ENCODE data around the gene COL2A1. TPM values are rescaled to one million over a fixed set of nuclear protein-coding genes. Genes with fewer than 3 reads are reported as not detected.

COL2A1 gene
- total RNA-seq, 1 donor from 2014 or later: not detected

DNA sequence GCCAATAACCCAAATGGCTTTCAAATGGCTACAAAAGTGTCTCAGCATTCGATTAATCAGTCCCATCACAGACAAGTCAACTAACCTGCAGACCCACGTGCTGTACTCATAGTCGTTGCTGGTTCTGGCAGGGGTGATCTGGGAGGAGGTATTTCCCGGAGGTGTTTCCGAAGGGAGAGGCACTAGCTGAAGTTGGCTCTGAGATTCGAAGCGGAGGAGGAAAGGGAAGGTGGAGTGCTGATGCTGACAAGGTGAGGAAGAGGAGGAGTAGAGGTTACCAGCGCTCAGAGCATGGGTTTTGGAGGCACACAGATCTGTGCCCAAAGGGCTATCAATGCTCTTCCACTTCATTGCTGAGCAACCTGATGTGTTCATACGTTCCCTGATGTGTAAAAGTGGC, 20.5 kb upstream of the COL2A1 start:
- intact Hi-C loops (cut with DNase I): no loop called here
- Histone ChIP-seq H3K27me3 (peaks cover 13% of the 10 kb centered on the region), H3K4me1 (peaks cover 6% of the 10 kb centered on the region), H3K9me3 (no peaks in the 10 kb centered on the region), H3K27ac (no peak overlapping the region), H3K4me3 (no peak overlapping the region), H3K36me3 (no peaks in the 10 kb centered on the region)
- DNase-seq (no peak), ATAC-seq (no peak)
- TF ChIP-seq, protein P1, sequence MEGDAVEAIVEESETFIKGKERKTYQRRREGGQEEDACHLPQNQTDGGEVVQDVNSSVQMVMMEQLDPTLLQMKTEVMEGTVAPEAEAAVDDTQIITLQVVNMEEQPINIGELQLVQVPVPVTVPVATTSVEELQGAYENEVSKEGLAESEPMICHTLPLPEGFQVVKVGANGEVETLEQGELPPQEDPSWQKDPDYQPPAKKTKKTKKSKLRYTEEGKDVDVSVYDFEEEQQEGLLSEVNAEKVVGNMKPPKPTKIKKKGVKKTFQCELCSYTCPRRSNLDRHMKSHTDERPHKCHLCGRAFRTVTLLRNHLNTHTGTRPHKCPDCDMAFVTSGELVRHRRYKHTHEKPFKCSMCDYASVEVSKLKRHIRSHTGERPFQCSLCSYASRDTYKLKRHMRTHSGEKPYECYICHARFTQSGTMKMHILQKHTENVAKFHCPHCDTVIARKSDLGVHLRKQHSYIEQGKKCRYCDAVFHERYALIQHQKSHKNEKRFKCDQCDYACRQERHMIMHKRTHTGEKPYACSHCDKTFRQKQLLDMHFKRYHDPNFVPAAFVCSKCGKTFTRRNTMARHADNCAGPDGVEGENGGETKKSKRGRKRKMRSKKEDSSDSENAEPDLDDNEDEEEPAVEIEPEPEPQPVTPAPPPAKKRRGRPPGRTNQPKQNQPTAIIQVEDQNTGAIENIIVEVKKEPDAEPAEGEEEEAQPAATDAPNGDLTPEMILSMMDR (IDR thresholded peaks at IDR 0.05): no peak

DNA sequence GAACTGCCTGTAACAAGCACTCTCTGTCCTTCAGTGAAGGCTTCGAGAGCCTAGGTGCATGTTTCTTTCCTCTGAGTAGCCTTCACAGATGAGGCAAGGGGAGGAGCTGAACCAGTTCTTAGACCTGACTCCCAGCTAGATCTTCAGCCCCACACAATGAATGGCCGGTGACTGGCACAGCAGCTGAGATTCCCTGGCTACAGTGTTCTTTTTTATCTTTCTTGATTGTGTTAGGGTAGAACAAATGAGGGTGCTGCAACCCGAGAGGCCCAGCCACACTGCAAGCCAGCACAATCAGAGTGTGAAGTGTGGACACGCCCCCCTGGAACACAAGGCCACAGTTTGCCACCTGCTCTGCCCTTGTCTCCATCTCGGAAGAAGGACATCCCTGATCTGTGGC, 19.1 kb upstream of the COL2A1 start:
- intact Hi-C loops (cut with DNase I): no loop called here
- ATAC-seq: peak; percentile 80
- no peak overlapping the region for H3K27ac ChIP-seq

DNA sequence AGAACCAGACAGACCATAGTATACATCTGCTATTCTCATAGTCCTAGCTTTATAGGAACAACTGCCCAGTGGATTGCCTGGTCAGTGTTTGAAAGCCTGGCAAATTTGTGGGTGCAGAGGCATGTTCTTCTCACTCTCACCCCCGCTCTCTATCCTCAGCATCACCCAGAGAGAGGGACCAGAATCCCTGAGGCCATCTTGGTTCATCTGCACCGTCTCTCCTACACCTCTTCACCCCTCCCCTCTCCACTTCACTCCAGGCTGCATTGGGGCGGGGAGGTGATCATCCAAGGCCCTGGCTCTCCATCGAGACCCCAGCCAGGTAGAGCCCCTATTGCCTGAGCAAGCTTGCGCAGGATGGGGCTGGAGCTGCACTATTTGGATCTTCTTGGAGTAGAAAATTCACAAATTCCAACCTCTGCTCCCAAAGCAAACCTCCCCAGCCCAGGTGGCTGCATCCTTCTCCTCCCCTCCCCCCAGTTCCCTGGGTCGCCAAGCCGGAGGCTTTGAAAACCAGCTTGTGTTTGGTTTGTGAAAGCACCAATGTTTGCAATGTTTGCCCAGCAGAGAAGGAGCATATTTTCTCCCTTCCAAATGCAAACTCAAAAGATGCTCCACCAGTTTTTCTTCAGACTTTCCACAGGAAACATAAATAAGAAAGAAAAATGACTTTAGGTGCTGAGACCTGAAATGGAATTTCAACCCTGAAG, 18.6 kb upstream of the COL2A1 start:
- Histone ChIP-seq H3K27ac (no peak overlapping the region), H3K36me3 (no peaks in the 10 kb centered on the region), H3K4me3 (no peak overlapping the region), H3K4me1 (peaks cover 6% of the 10 kb centered on the region), H3K9me3 (no peaks in the 10 kb centered on the region), H3K27me3 (peaks cover 13% of the 10 kb centered on the region)
- intact Hi-C loops (cut with DNase I): no loop called here
- ATAC-seq (peak; percentile 57), DNase-seq (no peak)
- TF ChIP-seq, protein P1 (IDR thresholded peaks at IDR 0.05): no peak

More for the DNA sequence above, 19.1 kb upstream of the COL2A1 start:
- Histone ChIP-seq H3K27me3 (peaks cover 13% of the 10 kb centered on the region), H3K4me3 (no peak overlapping the region), H3K36me3 (no peaks in the 10 kb centered on the region), H3K4me1 (peaks cover 6% of the 10 kb centered on the region), H3K9me3 (no peaks in the 10 kb centered on the region)
- TF ChIP-seq, protein P1 (IDR thresholded peaks at IDR 0.05): no peak
- DNase-seq: no peak

DNA sequence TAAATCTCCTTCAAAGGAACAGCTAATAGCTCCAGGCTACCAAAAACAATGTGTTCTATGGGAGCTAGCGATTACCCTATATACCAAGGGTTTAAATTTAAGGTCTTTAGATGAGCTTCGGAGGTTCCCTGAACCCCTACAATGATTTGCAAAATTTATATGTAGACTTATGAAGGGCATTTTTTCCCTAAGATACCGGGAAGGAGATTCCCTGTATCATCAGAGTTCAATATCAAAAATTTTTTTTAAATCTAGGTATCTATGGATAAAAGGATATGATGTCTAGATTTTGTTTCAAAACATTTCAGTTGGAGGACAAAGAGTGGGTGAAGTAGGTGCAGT, 17.9 kb upstream of the COL2A1 start:
- H3K36me3 ChIP-seq: no peaks in the 10 kb centered on the region
- no peak overlapping the region for H3K27ac ChIP-seq
- H3K27me3 ChIP-seq: peaks cover 13% of the 10 kb centered on the region
- DNase-seq (no peak), ATAC-seq (no peak)
- TF ChIP-seq, protein P1 (IDR thresholded peaks at IDR 0.05): no peak
- H3K4me1 ChIP-seq: peaks cover 6% of the 10 kb centered on the region
- H3K9me3 ChIP-seq: no peaks in the 10 kb centered on the region
- no peak overlapping the region for H3K4me3 ChIP-seq
- intact Hi-C loops (cut with DNase I): no loop called here

DNA sequence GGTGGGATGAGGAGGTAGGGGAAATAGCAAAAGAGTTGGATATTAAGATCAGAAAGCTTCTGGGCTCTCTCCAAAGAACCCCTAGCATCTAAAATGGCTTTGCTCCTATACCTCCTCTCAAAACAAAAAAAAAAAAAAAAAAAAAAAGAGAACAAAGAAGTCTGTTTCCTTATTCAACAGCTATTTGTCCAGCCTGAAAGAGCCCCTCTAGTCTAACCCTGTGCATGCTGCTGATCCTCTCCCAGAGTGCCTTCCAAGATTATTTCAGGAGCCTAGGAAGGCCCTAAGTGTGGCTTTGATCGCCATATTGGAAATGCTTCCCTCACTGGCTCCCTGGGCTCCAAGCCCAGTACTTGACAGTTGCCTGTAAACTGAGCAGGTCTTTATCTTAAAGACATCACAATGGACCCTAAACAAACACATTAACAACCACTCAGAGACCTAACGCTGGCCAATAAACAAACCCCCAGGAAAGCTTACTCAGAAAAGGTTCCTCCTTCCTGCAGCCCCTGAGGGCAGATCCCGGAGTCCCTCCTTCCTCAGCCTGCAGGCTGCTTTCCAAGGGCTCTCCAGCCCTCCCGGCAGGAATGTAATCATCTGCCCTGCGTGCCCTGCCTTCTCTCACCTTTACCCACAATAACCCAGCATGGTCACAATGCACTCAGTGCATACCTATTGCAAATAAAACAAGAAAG, 17.4 kb upstream of the COL2A1 start:
- intact Hi-C loops (cut with DNase I): no loop called here
- TF ChIP-seq, protein P1 (IDR thresholded peaks at IDR 0.05): no peak
- Histone ChIP-seq H3K9me3 (no peaks in the 10 kb centered on the region), H3K27me3 (peaks cover 13% of the 10 kb centered on the region), H3K4me1 (peaks cover 6% of the 10 kb centered on the region), H3K36me3 (no peaks in the 10 kb centered on the region), H3K4me3 (no peak overlapping the region), H3K27ac (no peak overlapping the region)
- peak; percentile 75 for ATAC-seq
- DNase-seq: no peak
